ENCODE results near the gene PTPRM.

Gene PTPRM

DNA sequence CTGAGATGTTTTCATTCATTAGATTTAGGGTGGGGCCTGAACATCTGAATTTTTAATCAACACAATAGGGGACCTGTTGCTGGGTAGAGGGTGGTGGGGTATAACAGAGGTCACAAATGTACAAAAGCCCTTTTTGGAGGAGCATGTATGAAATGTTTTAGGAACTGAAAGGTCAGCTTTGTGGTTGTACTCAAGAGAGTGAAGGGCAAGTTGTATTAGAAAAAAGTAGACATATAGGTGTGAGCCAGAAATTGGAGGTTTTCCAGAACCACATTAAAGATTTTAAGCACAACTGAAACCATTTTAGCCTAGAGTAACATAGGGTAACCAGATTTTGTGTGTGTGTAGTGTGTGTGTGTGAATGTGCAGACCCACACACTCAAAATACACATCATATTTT, 62.3 kb downstream of the PTPRM start:
- DNase-seq (ENCODE audit: low read depth) = no peak

DNA sequence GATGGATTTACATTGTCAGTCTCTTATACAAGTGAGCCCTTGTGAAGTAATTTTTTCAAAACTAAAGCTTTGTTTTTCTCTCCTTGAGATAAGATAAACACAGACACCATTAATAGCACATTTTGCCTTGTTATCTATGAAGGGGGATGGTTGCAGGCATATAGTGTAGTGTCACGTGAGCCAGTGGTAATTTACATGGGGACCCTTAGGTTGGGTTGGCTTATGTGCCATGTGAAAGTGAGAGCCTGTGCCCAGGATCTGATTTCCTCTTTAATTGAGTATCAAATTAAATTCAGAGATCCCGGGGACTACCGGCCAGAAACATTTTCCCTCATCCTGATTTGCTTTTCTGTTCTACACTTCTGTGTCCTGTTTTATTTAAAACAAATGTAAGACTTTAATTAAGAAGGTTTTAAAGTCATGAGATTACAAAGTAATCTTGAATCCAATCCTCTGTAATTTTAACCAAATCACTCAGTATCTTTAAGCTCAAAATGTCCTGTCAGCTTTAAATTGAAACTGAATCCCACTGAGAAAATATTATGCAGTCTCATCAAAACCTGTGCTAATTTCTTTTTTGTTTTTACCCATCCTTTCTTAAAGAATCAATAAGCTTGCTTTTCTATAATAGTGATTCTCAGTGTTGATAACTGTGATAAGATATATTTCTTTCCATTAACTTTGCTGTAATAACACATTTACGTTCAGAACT, 63.8 kb downstream of the PTPRM start:
- DNase-seq (ENCODE audit: low read depth) = no peak

DNA sequence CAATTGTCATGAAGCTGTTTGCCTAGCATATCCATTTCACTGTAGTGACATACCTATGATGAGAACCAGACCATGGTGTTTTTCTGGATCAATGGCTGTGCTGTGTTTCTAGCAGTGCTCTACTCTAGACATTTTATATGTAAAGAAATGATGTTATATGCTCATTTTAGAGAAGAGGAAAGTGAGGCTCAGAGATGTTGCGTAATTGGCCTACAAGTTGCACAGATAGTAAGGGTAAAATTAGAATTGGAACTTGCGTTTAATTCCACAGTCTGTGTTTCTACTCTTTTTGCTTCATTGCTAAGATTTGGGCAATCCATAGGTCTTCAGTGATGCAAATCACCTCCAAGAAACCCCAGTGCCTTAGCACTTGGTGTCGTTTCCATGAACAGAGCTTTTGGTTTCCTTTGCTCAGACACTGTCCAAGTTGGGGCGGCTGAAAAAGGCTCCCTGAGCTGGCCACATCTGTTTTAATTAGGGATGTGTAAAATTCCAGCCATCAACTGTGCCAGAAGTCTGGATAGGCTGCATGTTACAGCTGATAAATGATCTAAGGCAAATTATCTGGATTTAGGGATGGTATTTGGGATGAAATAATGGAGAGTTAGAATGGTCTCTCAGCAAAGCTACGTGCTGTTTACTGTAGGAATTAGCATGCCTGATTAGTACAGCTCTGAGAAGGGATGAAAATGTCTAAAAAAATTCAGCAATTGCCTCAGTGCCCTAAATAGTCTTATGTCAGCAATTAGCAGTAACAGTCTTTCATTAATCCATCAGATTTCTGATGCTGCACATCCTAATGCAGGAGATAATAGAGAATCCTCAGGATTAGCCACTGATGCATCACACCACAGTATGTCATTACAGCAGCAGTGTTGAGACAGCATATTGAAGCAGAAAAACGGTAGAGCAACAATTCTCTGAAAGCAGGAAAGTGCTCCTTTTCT, 65.3 kb downstream of the PTPRM start:
- DNase-seq (ENCODE audit: low read depth) = no peak

GRCh38 chr18:7633171-7633570, 66.1 kb downstream of the PTPRM start:
- no peak for DNase-seq (ENCODE audit: low read depth)

DNA sequence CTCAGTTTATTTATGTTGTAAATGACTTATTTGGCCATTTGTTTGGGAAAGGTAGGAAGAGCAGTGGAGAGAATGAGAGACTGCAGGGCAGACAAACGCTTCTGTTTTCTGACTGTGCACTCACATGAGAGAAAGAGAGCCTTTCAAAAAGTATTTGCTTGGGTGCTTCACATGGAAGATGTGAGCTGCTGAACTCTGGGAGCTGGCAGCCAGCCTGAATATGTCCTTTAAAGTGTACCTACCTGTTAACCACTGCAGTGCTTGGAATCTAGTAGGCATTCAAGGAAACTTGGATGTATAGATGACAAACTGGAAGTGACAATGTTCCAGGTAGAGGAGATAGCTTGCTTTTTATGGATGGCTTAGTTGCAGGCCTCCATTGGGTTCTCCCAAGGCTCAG, 68.8 kb downstream of the PTPRM start:
- DNase-seq (ENCODE audit: low read depth) = no peak

DNA sequence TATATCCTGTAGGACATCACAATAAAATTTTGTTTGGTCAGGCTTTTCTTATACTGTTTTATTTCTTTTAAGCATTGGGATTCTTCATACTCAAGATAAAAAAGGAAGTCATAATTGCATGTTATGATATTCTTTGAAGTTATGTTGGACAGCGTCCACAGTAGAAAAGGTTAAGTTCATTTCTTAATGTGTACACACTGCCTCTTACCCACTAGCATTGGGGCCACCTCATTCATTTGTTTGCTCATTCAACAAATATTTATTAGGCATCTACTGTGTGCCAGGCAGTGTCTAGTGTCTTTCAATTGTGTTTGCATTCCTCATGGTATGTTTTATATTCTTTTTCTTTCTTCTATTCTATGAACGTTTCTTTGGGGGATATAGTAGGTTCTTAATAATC, 70.2 kb downstream of the PTPRM start:
- DNase-seq (ENCODE audit: low read depth) = peak; percentile 25

DNA sequence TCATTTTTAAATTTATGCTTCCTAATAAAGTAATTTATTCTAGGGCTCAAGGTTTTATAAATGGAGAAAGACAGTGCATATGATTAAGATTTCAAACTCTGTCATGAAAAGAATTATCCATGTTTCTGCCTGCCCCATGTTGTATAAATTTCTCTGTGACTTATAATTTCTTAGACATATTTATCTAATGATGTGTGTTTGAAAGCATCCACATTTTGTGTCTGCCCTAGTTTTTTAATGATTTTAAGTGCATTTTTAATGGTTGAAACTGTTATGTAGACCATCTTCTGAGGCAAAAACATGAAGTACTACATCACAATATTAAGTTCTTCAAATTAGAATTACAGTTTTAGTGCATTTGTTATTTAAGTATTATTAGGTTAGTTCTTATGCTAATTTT, 71.2 kb downstream of the PTPRM start:
- DNase-seq (ENCODE audit: low read depth) = no peak

- DNase-seq (ENCODE audit: low read depth) = no peak
Measured at GRCh38 chr18:7641813-7642212, 74.7 kb downstream of the PTPRM start.

GRCh38 chr18:7642331-7642890, 75.3 kb downstream of the PTPRM start:
- no peak for DNase-seq (ENCODE audit: low read depth)

DNA sequence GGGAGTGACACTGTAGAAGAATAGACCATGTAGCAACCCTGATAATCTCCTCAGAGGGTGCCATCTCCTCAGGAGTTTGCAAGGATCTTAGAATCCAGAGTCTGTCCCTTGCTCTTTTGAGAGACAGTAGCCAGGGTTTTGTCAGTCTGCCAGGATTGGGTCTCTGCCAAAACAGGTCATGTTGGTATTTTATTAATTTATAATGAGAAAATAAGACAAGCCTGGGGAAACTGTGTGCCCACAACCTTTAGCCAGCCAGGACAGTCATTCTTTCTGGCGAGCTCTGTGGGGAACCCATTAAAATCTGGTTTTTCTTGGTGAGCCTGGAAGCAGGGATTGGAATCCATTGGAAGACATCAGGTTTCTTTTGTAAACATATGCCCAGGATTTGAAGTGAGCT, 78.6 kb downstream of the PTPRM start:
- no peak for DNase-seq (ENCODE audit: low read depth)

DNA sequence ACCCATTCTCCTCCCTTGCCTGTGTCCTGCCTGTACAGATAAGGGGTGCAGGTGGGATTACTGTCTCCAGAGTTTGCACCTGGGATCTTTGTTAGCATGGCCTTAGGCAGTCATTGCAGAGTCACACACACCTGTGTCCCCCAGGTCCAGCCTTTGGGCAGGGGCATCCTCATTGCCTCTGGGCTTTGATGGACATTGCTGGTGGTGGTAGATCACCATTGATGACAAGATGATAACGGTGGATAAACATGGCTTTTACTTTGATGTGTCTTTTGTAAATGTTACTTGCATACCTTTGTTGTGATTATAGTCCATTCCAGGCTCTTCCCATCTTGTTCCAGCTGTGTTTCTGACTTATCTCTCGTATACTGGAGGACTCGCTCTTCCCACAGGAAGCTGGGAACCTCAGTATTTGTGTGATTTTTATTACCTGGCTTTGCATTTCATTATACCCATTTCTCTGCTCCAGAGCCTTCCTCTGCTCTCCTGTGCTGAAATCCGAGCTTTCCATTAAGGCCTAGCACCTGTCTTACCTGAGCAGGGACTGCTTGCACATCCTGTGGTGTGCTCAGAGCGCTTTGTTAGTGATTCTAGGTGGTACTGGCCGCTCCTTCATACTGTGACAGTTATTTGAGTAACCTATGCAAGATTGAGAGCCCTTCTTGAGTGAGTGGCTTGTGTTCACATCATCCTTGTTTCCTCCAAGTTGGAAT, 79.2 kb downstream of the PTPRM start:
- no peak for DNase-seq (ENCODE audit: low read depth)

DNA sequence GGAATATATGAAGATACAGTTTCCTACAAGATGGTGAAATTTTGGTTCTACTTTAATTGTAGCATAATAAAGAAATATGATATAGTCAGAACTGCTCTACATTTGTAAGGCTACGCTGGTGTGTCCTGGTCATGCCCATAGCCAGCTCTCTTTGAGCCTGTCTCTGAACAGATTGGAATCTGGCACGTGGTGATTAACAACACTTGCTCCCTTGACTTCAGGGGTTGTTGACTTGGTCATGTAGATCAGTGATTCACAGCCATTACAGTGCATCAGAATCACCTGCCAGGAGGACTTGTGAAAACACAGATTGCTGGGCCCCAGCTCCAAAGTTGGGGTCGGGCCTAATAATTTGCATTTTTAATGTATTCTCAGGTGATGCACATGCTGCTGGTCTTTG, 80.4 kb downstream of the PTPRM start:
- no peak for DNase-seq (ENCODE audit: low read depth)

GRCh38 chr18:7657050-7657449, 89.9 kb downstream of the PTPRM start:
- DNase-seq (ENCODE audit: low read depth) = no peak

DNA sequence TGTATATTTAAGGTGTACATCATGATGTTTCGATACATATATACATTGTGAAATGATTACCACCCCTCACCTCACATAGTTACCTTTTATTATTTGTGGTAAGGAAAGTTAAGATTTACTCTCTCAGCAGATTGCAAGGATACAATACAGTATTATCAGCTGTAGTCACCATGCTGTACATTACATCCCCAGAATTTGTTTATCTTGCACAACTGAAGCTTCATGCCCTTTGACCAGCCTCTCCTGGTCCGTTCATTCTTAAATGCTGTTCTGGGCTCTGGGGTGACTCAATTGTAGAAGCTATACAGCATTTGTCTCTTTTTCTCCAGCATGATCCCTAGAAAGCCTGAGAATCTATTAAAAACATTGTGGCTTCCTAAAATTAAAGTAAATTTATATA, 90.8 kb downstream of the PTPRM start:
- no peak for DNase-seq (ENCODE audit: low read depth)

GRCh38 chr18:7658701-7659100, 91.6 kb downstream of the PTPRM start:
- peak; percentile 3 for DNase-seq (ENCODE audit: low read depth)

DNA sequence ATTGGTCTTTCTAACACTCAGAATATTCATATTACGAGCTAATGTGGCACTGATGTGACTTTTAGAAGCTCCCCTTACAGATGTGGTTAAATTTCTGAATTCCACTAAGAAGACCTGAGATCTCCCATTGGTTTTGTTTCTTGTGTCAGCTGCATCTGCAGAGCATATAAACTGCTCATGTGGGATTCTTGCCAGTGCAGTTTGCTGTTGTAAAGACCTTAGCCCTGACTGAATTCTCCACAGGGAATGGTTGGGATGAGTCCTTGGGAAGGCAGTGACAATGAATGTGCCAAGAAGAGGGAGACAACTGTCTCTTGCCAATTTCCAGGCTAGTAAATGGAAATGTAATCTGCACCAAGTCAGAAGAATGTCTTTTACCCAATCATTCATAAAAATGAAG, 94.1 kb downstream of the PTPRM start:
- no peak for DNase-seq (ENCODE audit: low read depth)

- DNase-seq (ENCODE audit: low read depth) = no peak
Measured at GRCh38 chr18:7662866-7663265, 95.8 kb downstream of the PTPRM start.

DNA sequence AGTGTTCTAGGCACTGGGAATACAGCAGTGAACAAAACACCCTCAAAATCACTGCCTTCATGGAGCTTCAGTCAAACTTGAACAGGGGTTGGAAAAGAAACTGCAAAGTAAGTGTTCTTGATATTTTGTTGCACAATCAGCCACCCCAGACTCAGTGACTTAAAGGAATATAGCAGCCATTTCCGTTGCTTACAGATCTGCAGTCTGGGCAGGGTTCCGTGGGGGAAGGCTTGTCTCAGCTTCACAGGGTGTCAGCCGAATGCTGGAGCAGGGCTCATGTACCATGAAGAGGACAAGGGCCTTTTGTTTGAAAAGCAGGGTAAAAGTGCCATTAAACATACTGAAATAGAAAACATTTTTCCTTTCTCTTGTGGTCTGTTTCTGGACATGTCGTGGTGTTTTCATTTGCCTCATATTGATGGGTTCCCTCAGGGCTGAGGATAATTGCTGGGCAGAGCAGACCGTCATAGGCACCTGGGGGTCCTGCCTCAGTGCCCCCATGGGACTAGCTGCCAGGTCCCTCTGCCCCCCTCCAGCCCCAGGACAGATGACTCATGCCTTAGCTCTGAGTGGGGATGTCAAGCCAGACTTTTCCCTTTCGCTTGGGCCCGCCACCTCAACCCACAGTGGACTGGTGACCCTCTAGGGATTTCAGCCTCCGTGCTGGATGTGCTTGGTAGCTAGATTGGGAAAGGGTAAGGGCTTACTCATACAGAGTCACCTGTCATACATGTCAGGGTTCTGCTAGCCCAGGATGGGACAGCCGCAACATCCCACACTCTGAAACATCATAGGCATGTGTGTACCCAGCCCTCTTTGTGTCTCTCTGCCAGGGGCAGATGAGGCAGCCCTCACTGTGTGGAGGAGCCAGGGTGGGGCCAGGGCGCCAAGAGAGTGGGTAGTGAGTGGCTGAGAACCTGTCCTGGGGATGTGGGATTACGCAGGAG, 96.5 kb downstream of the PTPRM start:
- DNase-seq (ENCODE audit: low read depth) = no peak

DNA sequence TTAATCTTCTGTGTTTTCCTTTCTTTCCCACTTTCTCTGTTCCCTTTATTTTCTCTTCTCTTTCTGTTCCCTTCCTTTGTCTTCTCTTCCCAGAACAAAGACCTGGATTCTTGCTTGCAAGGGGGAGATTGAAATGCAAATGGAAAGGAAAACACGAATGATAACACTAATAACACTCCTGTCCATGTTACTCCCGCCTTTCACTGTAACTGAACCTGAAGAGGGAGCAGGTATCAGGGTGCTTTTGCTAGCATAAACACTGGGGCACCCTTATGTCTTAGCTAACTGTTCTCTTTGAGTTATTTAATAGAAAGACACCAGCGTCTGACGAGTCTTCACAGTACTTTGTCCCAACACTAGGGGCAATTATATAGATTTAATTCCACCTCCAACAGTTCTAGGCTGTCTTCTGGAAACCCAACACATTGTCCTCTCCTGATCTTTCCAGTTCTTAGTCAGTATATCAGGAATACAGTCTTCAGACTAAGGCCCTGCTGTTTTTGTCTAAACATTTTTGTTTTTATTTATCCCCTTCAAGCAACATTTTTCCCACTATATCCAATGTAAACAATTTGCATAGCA, 99.2 kb downstream of the PTPRM start:
- peak; percentile 3 for DNase-seq (ENCODE audit: low read depth)

DNA sequence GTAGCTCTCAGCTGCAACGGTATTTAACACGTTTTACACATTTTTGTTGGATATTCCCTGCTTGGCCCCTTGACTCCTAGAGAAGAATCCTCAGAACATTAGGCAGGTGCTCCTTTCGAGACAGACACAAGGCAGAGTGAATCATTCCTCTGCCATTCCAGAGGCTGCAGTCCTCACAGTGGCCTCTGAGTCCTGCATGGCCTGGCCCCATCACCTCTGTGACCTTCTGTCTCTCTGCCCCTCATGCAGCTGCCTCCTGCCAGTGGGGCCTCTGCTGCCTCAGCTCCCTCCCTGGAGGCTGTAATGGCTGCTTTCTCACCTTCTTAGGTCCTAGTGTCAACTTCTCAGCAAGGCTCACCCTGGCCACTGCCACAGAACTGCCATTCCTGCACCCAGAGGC, 101.3 kb downstream of the PTPRM start:
- no peak for DNase-seq (ENCODE audit: low read depth)

GRCh38 chr18:7669361-7669760, 102.2 kb downstream of the PTPRM start:
- DNase-seq (ENCODE audit: low read depth) = no peak

Data from ELR (cell line).